HG03039 (cell line): Measurements from ENCODE around the gene POLR1E.
A peak's percentile ranks its signal among the peaks of the same experiment; 100 is the strongest.
"Not testable (repeated sequence)": the region's sequence is repeated elsewhere in the genome, so short reads cannot be mapped to it uniquely, and the experiment has no call there.

Source experiments
- ATAC-seq: cut with Tn5 transposase; IDR thresholded peaks from one replicate; pipeline ENCODE4 v1.9.1; 2021; ENCODE audit warnings: mild to moderate bottlenecking, moderate library complexity; ENCODE audit not compliant: unreplicated experiment

POLR1E gene

GRCh38 chr9:37464426-37465248 is 21.1 kb upstream of the POLR1E start:
- ATAC-seq: peak; percentile 17

GRCh38 chr9:37465249-37466036 is 20.3 kb upstream of the POLR1E start, which contains the start of gene ZBTB5:
Gene ZBTB5, minus strand, starts transcription at chr9:37465450. Its CDS starts 22,899 bp downstream, at chr9:37442551.
- peak; percentile 75 for ATAC-seq

- no peak for ATAC-seq
These were observed 19.6 kb upstream of the POLR1E start for GRCh38 chr9:37466037-37466709.

GRCh38 chr9:37467530-37467929 is 18.2 kb upstream of the POLR1E start:
- ATAC-seq: not testable (repeated sequence)

- ATAC-seq: no peak
These were observed 17.1 kb upstream of the POLR1E start for GRCh38 chr9:37468620-37469019.

- no peak for ATAC-seq
These were observed 13.6 kb upstream of the POLR1E start for GRCh38 chr9:37471942-37472684.

GRCh38 chr9:37473982-37474381 is 11.8 kb upstream of the POLR1E start:
- ATAC-seq: not testable (repeated sequence)

GRCh38 chr9:37474438-37474837 is 11.3 kb upstream of the POLR1E start:
- ATAC-seq: no peak

GRCh38 chr9:37476930-37477329 is 8.8 kb upstream of the POLR1E start:
- no peak for ATAC-seq

- not testable (repeated sequence) for ATAC-seq
These were observed 8.3 kb upstream of the POLR1E start for GRCh38 chr9:37477443-37477842.

- ATAC-seq: not testable (repeated sequence)
These were observed 7.6 kb upstream of the POLR1E start for GRCh38 chr9:37477987-37478619.

GRCh38 chr9:37480759-37481158 is 5.0 kb upstream of the POLR1E start:
- ATAC-seq: no peak

- ATAC-seq: no peak
These were observed 488 bp downstream of the POLR1E start for GRCh38 chr9:37486256-37486615.

- no peak for ATAC-seq
These were observed 1.1 kb downstream of the POLR1E start for GRCh38 chr9:37486616-37487548.

- ATAC-seq: no peak
These were observed 6.2 kb downstream of the POLR1E start for GRCh38 chr9:37491939-37492338.

- ATAC-seq: no peak
These were observed 9.8 kb downstream of the POLR1E start for GRCh38 chr9:37495571-37495970.

- ATAC-seq: no peak
These were observed 10.3 kb downstream of the POLR1E start for GRCh38 chr9:37496020-37496419.

GRCh38 chr9:37497320-37497719 is 11.6 kb downstream of the POLR1E start:
- ATAC-seq: no peak

GRCh38 chr9:37498457-37498856 is 12.7 kb downstream of the POLR1E start:
- ATAC-seq: no peak
